HEK293T (cell line): Measurements from ENCODE around the gene TOX4.
"Not testable (repeated sequence)": the region's sequence is repeated elsewhere in the genome, so short reads cannot be mapped to it uniquely, and the experiment has no call there.

Experiments
- CTCF ChIA-PET: fragments of 350-600 bp; formaldehyde crosslinking; extraction: SDS; loops from one replicate; lab custom pipeline; 2021; ENCODE audit warnings: antibody characterized with exemption, inconsistent platforms; lab: Yijun Ruan, JAX
- POLR2A ChIA-PET: fragments of 350-600 bp; formaldehyde crosslinking; extraction: SDS; loops from one replicate; lab custom pipeline; 2020; ENCODE audit warnings: antibody characterized with exemption, inconsistent platforms; lab: Yijun Ruan, JAX
- DNase-seq: peaks from one replicate; pipeline ENCODE4 v3.0.0; 2012; ENCODE audit warnings: mixed read lengths; ENCODE audit errors: extremely low spot score
- ARNT ChIP-seq: fragments of 450-650 bp; IDR thresholded peaks from 2 replicates; pipeline ENCODE4 v1.6.1; 2017; ENCODE audit warnings: mild to moderate bottlenecking
- BHLHE40 ChIP-seq: fragments of 450-650 bp; IDR thresholded peaks from 2 replicates; pipeline ENCODE4 v1.6.1; 2016; ENCODE audit warnings: mild to moderate bottlenecking, moderate library complexity, borderline replicate concordance
- CTBP1 ChIP-seq: fragments of 450-650 bp; IDR thresholded peaks from 2 replicates; pipeline ENCODE4 v1.6.1; 2016; ENCODE audit warnings: borderline replicate concordance
- ELF4 ChIP-seq: fragments of 450-650 bp; IDR thresholded peaks from 2 replicates; pipeline ENCODE4 v1.6.1; 2017; ENCODE audit warnings: antibody characterized with exemption
- FOXA1 ChIP-seq: fragments of 450-650 bp; IDR thresholded peaks from 2 replicates; pipeline ENCODE4 v1.6.1; 2016; ENCODE audit warnings: mild to moderate bottlenecking
- FOXK2 ChIP-seq: fragments of 450-650 bp; IDR thresholded peaks from 2 replicates; pipeline ENCODE4 v1.6.1; 2016; ENCODE audit warnings: mild to moderate bottlenecking
- FOXM1 ChIP-seq: fragments of 450-650 bp; IDR thresholded peaks from 2 replicates; pipeline ENCODE4 v1.6.1; 2017; ENCODE audit warnings: mild to moderate bottlenecking, borderline replicate concordance
- HDGF ChIP-seq: fragments of 450-650 bp; IDR thresholded peaks from 2 replicates; pipeline ENCODE4 v1.6.1; 2017; ENCODE audit warnings: antibody characterized with exemption, borderline replicate concordance
- L3MBTL2 ChIP-seq: fragments of 450-650 bp; conservative IDR thresholded peaks from 2 replicates; pipeline ENCODE4 v1.6.1; 2016; ENCODE audit warnings: mild to moderate bottlenecking
- LEF1 ChIP-seq: fragments of 450-650 bp; IDR thresholded peaks from 2 replicates; pipeline ENCODE4 v1.6.1; 2017; ENCODE audit warnings: mild to moderate bottlenecking, borderline replicate concordance
- NFRKB ChIP-seq: fragments of 450-650 bp; IDR thresholded peaks from 2 replicates; pipeline ENCODE4 v1.6.1; 2016; ENCODE audit warnings: mild to moderate bottlenecking, moderate library complexity
- PKNOX1 ChIP-seq: fragments of 450-650 bp; IDR thresholded peaks from 2 replicates; pipeline ENCODE4 v1.6.1; 2016
- SP1 ChIP-seq: fragments of 450-650 bp; IDR thresholded peaks from 2 replicates; pipeline ENCODE4 v1.6.1; 2017
- SUZ12 ChIP-seq: fragments of 450-650 bp; IDR thresholded peaks from 2 replicates; pipeline ENCODE4 v1.6.1; 2016; ENCODE audit warnings: mild to moderate bottlenecking
- TARDBP ChIP-seq: fragments of 450-650 bp; IDR thresholded peaks from 2 replicates; pipeline ENCODE4 v1.6.1; 2016
- ZNF384 ChIP-seq: fragments of 450-650 bp; IDR thresholded peaks from 2 replicates; pipeline ENCODE4 v1.6.1; 2016

The TOX4 gene

GRCh38 chr14:21476925-21477681 lies at the start of gene TOX4, which contains the start of gene RAB2B:
Gene TOX4 (plus strand): TSS chr14:21477195. CDS start chr14:21477279, 84 bp downstream.
Gene RAB2B (minus strand): TSS chr14:21476959. CDS start chr14:21476872, 87 bp downstream.
- ChIA-PET CTCF (interaction anchor here (0.6 to 1.3 kb wide), 8 partner anchors 11 to 51 kb away, joined by 3 to 6 read pairs (median 4); partner anchors contain the start of genes CHD8 and SALL2), POLR2A (interaction anchor here (0.7 to 2.5 kb wide), 13 partner anchors 9 to 93 kb away, joined by 3 to 12 read pairs (median 4); partner anchors contain the start of genes CHD8, METTL3 and SALL2)
- peak; percentile 94 for DNase-seq
- TF ChIP-seq FOXA1, result no peak
- 0 out of 2 replicates have a peak, but pooled peaks have one; percentile 47 for TF ChIP-seq ELF4

GRCh38 chr14:21428930-21429329 lies 48.1 kb upstream of the TOX4 start:
- TF ChIP-seq ZNF384, result no peak
- no peak for TF ChIP-seq PKNOX1
- no peak for TF ChIP-seq ARNT
- no peak for TF ChIP-seq HDGF
- no peak for TF ChIP-seq L3MBTL2
- no peak for TF ChIP-seq SUZ12
- no peak for TF ChIP-seq TARDBP
- TF ChIP-seq FOXA1, result no peak
- no peak for TF ChIP-seq SP1
- no peak for TF ChIP-seq ELF4
- TF ChIP-seq BHLHE40, result no peak
- no peak for TF ChIP-seq FOXM1
- POLR2A ChIA-PET, result no interaction called here
- DNase-seq, result no peak
- CTCF ChIA-PET, result no interaction called here

- TF ChIP-seq CTBP1 (no peak), SUZ12 (no peak), FOXA1 (no peak), HDGF (no peak), FOXK2 (no peak), FOXM1 (no peak), NFRKB (no peak), PKNOX1 (no peak)
- no peak for DNase-seq
- ChIA-PET POLR2A (interaction anchor here (1.4 kb wide), 1 partner anchor 24 kb away, joined by 4 read pairs; the partner anchor contains the start of gene CHD8), CTCF (no interaction called here)
These were observed 45.9 kb upstream of the TOX4 start for GRCh38 chr14:21431126-21431525.

- DNase-seq, result no peak
- TF ChIP-seq L3MBTL2 (no peak), HDGF (no peak), ARNT (no peak), BHLHE40 (no peak), SP1 (no peak), SUZ12 (no peak), FOXM1 (no peak), FOXK2 (no peak), ELF4 (no peak), FOXA1 (no peak)
- ChIA-PET CTCF (interaction anchor here (0.8 kb wide), 2 partner anchors 56 to 368 kb away, joined by 3 to 4 read pairs; no protein-coding TSS in a partner anchor), POLR2A (interaction anchor here (0.9 to 3.1 kb wide), 17 partner anchors 9 to 162 kb away, joined by 3 to 57 read pairs (median 5); partner anchors contain the start of genes CHD8, METTL3, RAB2B and SUPT16H)
These were observed 40.4 kb upstream of the TOX4 start for GRCh38 chr14:21436567-21437062.

- CTCF ChIA-PET, result interaction anchor here (0.6 to 0.8 kb wide), 4 partner anchors 42 to 369 kb away, joined by 3 to 4 read pairs (median 4); no protein-coding TSS in a partner anchor
- peak; percentile 94 for DNase-seq
- TF ChIP-seq ELF4 (no peak), PKNOX1 (peak; percentile 99)
- POLR2A ChIA-PET, result interaction anchor here (0.8 to 3.1 kb wide), 19 partner anchors 9 to 163 kb away, joined by 3 to 57 read pairs (median 4); partner anchors contain the start of genes CHD8, METTL3, RAB2B and SUPT16H
These were observed 39.7 kb upstream of the TOX4 start for GRCh38 chr14:21437063-21437901.

GRCh38 chr14:21440859-21441258 lies 36.1 kb upstream of the TOX4 start:
- no peak for TF ChIP-seq HDGF
- TF ChIP-seq BHLHE40, result no peak
- TF ChIP-seq PKNOX1, result no peak
- no peak for TF ChIP-seq CTBP1
- no peak for TF ChIP-seq L3MBTL2
- TF ChIP-seq SP1, result no peak
- no peak for TF ChIP-seq ELF4
- TF ChIP-seq NFRKB, result no peak
- no peak for TF ChIP-seq ARNT
- TF ChIP-seq SUZ12, result no peak
- TF ChIP-seq ZNF384, result no peak
- TF ChIP-seq FOXA1, result no peak
- TF ChIP-seq TARDBP, result no peak
- no peak for TF ChIP-seq FOXK2
- no peak for TF ChIP-seq FOXM1
- TF ChIP-seq LEF1, result no peak
- DNase-seq, result no peak
- POLR2A ChIA-PET, result no interaction called here
- CTCF ChIA-PET, result no interaction called here

GRCh38 chr14:21442657-21443056 lies 34.3 kb upstream of the TOX4 start:
- CTCF ChIA-PET, DNase-seq, POLR2A ChIA-PET: not testable (repeated sequence)
